GM18858 (cell line): ENCODE data around the gene LECT2.

Experiments used
- ATAC-seq: cut with Tn5 transposase; IDR thresholded peaks from one replicate; pipeline ENCODE4 v1.9.1; 2021; ENCODE audit not compliant: unreplicated experiment

The LECT2 gene

GRCh38 chr5:135942202-135942771, 12.5 kb downstream of the LECT2 start:
- ATAC-seq: no peak

- ATAC-seq: no peak
These were observed 13.1 kb downstream of the LECT2 start for GRCh38 chr5:135941711-135942110.

GRCh38 chr5:135937245-135937911, 17.4 kb downstream of the LECT2 start:
- ATAC-seq: no peak

GRCh38 chr5:135934939-135935338, 19.8 kb downstream of the LECT2 start:
- ATAC-seq: no peak

- ATAC-seq: no peak
These were observed 23.9 kb downstream of the LECT2 start for GRCh38 chr5:135930949-135931295.

- ATAC-seq: no peak
These were observed 24.5 kb downstream of the LECT2 start for GRCh38 chr5:135930029-135930948.

GRCh38 chr5:135921388-135921787, 33.4 kb downstream of the LECT2 start:
- no peak for ATAC-seq

- no peak for ATAC-seq
These were observed 34.6 kb downstream of the LECT2 start for GRCh38 chr5:135920199-135920598.

GRCh38 chr5:135916638-135917263, 38.0 kb downstream of the LECT2 start:
- ATAC-seq: no peak

GRCh38 chr5:135915466-135916001, 39.2 kb downstream of the LECT2 start:
- no peak for ATAC-seq

GRCh38 chr5:135913713-135914626, 40.8 kb downstream of the LECT2 start:
- ATAC-seq: no peak

- no peak for ATAC-seq
These were observed 49.6 kb downstream of the LECT2 start for GRCh38 chr5:135905144-135905543.

- no peak for ATAC-seq
These were observed 53.1 kb downstream of the LECT2 start for GRCh38 chr5:135901633-135902032.

- no peak for ATAC-seq
These were observed 54.5 kb downstream of the LECT2 start for GRCh38 chr5:135900276-135900675.

GRCh38 chr5:135898651-135899050, 56.1 kb downstream of the LECT2 start:
- no peak for ATAC-seq
